Smooth muscle cell (in vitro differentiated cells): ENCODE data around the gene MGA. TPM values are rescaled to one million over a fixed set of nuclear protein-coding genes. Genes with fewer than 3 reads are reported as not detected.
A peak's percentile ranks its signal among the peaks of the same experiment; 100 is the strongest.

Source experiments
- DNase-seq: peaks from one replicate; lab custom pipeline; 2025; ENCODE audit not compliant: unreplicated experiment; lab: John Stamatoyannopoulos, UW
- H2AFZ ChIP-seq: fragments of 200-600 bp; sonication (generic); 2 replicates; pipeline ENCODE4 v1.6.0; 2016; ENCODE audit warnings: antibody characterized with exemption, low read depth, mild to moderate bottlenecking
- H3F3A ChIP-seq: fragments of 200-600 bp; sonication (generic); 2 replicates; pipeline ENCODE4 v1.6.0; 2017; ENCODE audit warnings: antibody characterized with exemption, low read depth
- H3K27ac ChIP-seq: fragments of 200-600 bp; sonication (generic); 2 replicates; pipeline ENCODE4 v1.5.1; 2016; ENCODE audit warnings: low read depth, mild to moderate bottlenecking
- H3K27me3 ChIP-seq: fragments of 200-600 bp; sonication (generic); 2 replicates; pipeline ENCODE4 v1.6.1; 2016; ENCODE audit warnings: low read depth, mild to moderate bottlenecking
- H3K36me3 ChIP-seq: fragments of 200-600 bp; sonication (generic); 2 replicates; pipeline ENCODE4 v1.5.1; 2016; ENCODE audit warnings: low read depth
- H3K4me1 ChIP-seq: fragments of 200-600 bp; sonication (generic); 2 replicates; pipeline ENCODE4 v1.5.1; 2016; ENCODE audit warnings: low read depth
- H3K4me2 ChIP-seq: fragments of 200-600 bp; sonication (generic); 2 replicates; pipeline ENCODE4 v1.6.0; 2016; ENCODE audit warnings: mild to moderate bottlenecking
- H3K4me3 ChIP-seq: fragments of 200-600 bp; sonication (generic); 2 replicates; pipeline ENCODE4 v1.5.1; 2016; ENCODE audit warnings: mild to moderate bottlenecking
- H3K79me2 ChIP-seq: fragments of 200-600 bp; sonication (generic); 2 replicates; pipeline ENCODE4 v1.6.0; 2016; ENCODE audit warnings: low read depth, mild to moderate bottlenecking
- H3K9ac ChIP-seq: fragments of 200-600 bp; sonication (generic); 2 replicates; pipeline ENCODE4 v1.6.0; 2016; ENCODE audit warnings: low read depth
- H3K9me3 ChIP-seq: fragments of 200-600 bp; sonication (generic); replicated peaks from 2 replicates; pipeline ENCODE4 v1.5.1; 2016; ENCODE audit warnings: low read depth
- H4K20me1 ChIP-seq: fragments of 200-600 bp; sonication (generic); 2 replicates; pipeline ENCODE4 v1.6.0; 2016; ENCODE audit warnings: low read depth
- WGBS: methylation state at CpG from one replicate; pipeline ENCODE4 v1.1.7; 2016; ENCODE audit warnings: low lambda C conversion rate; 5-methylcytosine and 5-hydroxymethylcytosine counted together
- polyA plus RNA-seq: library from polyadenylated mRNA; unstranded; fragments of >200 nt; fragmentation: Nextera tagmentation; extraction: Ambion mirVana; gene quantifications from 2 replicates; pipeline ENCODE4 v1.2.1, GENCODE V29; 2016
- total RNA-seq: library from RNA; depleted of rRNA; stranded (reverse); fragments of >200 nt; gene quantifications from 2 replicates; pipeline ENCODE4 v1.2.3, GENCODE V29; 2014
- TF ChIP-seq, protein P1 (sequence below): fragments of 200-600 bp; sonication (generic); IDR thresholded peaks from 2 replicates; pipeline ENCODE4 v1.5.1; 2017; ENCODE audit warnings: borderline replicate concordance, mild to moderate bottlenecking, antibody characterized with exemption; ENCODE audit not compliant: insufficient read depth, poor library complexity, severe bottlenecking

MGA gene
- total and polyA plus RNA-seq, 2 experiments from 2014 or later: 5.5 to 52.9 TPM

DNA sequence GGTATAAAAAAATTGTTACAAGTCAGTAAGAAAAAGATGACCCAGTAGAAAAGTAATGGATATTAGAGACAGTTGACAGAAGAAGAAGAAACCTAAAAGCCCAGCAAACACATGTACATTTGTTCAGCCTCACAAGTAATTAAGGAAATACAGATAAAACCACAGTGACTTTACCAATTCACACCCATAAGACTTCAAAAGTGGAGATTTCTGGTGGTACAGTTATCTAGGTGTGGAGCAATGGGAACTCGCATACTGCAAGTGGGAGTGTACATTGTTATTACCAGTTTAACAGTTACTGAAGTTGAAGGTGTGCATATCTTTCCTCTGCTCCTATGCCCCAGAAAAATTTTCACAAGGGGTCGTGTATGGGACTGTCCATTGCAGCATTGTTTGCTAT, 96.0 kb downstream of the MGA start:
- H3K9me3 ChIP-seq: no peaks in the 10 kb centered on the region
- no peaks in the 10 kb centered on the region for H3K79me2 ChIP-seq
- peaks cover 9% of the 10 kb centered on the region for H3K36me3 ChIP-seq
- no peak overlapping the region for H2AFZ ChIP-seq
- no peak for DNase-seq
- H4K20me1 ChIP-seq: no peaks in the 10 kb centered on the region
- no peaks in the 10 kb centered on the region for H3F3A ChIP-seq
- H3K4me2 ChIP-seq: no peak overlapping the region
- H3K9ac ChIP-seq: no peak overlapping the region
- no peaks in the 10 kb centered on the region for H3K4me1 ChIP-seq
- H3K4me3 ChIP-seq: no peak overlapping the region
- H3K27me3 ChIP-seq: no peaks in the 10 kb centered on the region
- TF ChIP-seq, protein P1, sequence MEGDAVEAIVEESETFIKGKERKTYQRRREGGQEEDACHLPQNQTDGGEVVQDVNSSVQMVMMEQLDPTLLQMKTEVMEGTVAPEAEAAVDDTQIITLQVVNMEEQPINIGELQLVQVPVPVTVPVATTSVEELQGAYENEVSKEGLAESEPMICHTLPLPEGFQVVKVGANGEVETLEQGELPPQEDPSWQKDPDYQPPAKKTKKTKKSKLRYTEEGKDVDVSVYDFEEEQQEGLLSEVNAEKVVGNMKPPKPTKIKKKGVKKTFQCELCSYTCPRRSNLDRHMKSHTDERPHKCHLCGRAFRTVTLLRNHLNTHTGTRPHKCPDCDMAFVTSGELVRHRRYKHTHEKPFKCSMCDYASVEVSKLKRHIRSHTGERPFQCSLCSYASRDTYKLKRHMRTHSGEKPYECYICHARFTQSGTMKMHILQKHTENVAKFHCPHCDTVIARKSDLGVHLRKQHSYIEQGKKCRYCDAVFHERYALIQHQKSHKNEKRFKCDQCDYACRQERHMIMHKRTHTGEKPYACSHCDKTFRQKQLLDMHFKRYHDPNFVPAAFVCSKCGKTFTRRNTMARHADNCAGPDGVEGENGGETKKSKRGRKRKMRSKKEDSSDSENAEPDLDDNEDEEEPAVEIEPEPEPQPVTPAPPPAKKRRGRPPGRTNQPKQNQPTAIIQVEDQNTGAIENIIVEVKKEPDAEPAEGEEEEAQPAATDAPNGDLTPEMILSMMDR: no peak
- no peak overlapping the region for H3K27ac ChIP-seq
- 100% methylated on average over 2 of the region's 2 CpGs for WGBS

GRCh38 chr15:41772720-41773331, 112.6 kb downstream of the MGA start:
- WGBS: 62% methylated on average over 8 of the region's 8 CpGs
- Histone ChIP-seq H3K4me3 (peak overlapping the region; percentile 64), H3K36me3 (no peaks in the 10 kb centered on the region), H3K27me3 (no peaks in the 10 kb centered on the region), H3K9me3 (no peaks in the 10 kb centered on the region), H3F3A (peaks cover 30% of the 10 kb centered on the region), H4K20me1 (peaks cover 24% of the 10 kb centered on the region), H3K4me2 (peak overlapping the region; percentile 88), H3K79me2 (peaks cover 5% of the 10 kb centered on the region), H3K4me1 (peaks cover 29% of the 10 kb centered on the region), H3K9ac (no peak overlapping the region), H3K27ac (peak overlapping the region; percentile 63), H2AFZ (no peak overlapping the region)
- no peak for DNase-seq
- TF ChIP-seq, protein P1: peak; percentile 67

GRCh38 chr15:41773332-41773728, 113.1 kb downstream of the MGA start:
- H3F3A ChIP-seq: peaks cover 30% of the 10 kb centered on the region
- no peak for DNase-seq
- no peaks in the 10 kb centered on the region for H3K27me3 ChIP-seq
- H2AFZ ChIP-seq: no peak overlapping the region
- H3K4me3 ChIP-seq: peak overlapping the region; percentile 64
- H3K27ac ChIP-seq: peak overlapping the region; percentile 63
- peak overlapping the region; percentile 63 for H3K9ac ChIP-seq
- H3K79me2 ChIP-seq: peaks cover 5% of the 10 kb centered on the region
- H4K20me1 ChIP-seq: peaks cover 29% of the 10 kb centered on the region
- peak overlapping the region; percentile 88 for H3K4me2 ChIP-seq
- peaks cover 33% of the 10 kb centered on the region for H3K4me1 ChIP-seq
- TF ChIP-seq, protein P1: no peak
- H3K9me3 ChIP-seq: no peaks in the 10 kb centered on the region
- no peaks in the 10 kb centered on the region for H3K36me3 ChIP-seq
- WGBS: 31% methylated on average over 5 of the region's 5 CpGs

GRCh38 chr15:41773729-41774061, 113.5 kb downstream of the MGA start:
- H3K4me3 ChIP-seq: peak overlapping the region; percentile 64
- peak overlapping the region; percentile 27 for H2AFZ ChIP-seq
- no peaks in the 10 kb centered on the region for H3K27me3 ChIP-seq
- peak overlapping the region; percentile 63 for H3K9ac ChIP-seq
- DNase-seq: no peak
- peaks cover 30% of the 10 kb centered on the region for H3F3A ChIP-seq
- no peaks in the 10 kb centered on the region for H3K36me3 ChIP-seq
- H3K4me2 ChIP-seq: peak overlapping the region; percentile 88
- WGBS: 11% methylated on average over 7 of the region's 7 CpGs
- peak overlapping the region; percentile 63 for H3K27ac ChIP-seq
- TF ChIP-seq, protein P1: no peak
- H4K20me1 ChIP-seq: peaks cover 33% of the 10 kb centered on the region
- H3K79me2 ChIP-seq: peaks cover 5% of the 10 kb centered on the region
- peaks cover 37% of the 10 kb centered on the region for H3K4me1 ChIP-seq
- H3K9me3 ChIP-seq: no peaks in the 10 kb centered on the region
